ENCODE measurements around the gene ARMC3.
"Not testable (repeated sequence)": the region's sequence is repeated elsewhere in the genome, so short reads cannot be mapped to it uniquely, and the experiment has no call there.

The ARMC3 gene

GRCh38 chr10:22927166-22927565 is 687 bp upstream of the ARMC3 start:
- H3K4me3 ChIP-seq (ENCODE audit: low read length), result no peak overlapping the region
- TF ChIP-seq CTCF (IDR thresholded peaks at IDR 0.05; ENCODE audit: insufficient read depth, low read depth, low read length, missing control alignments), result no peak
- no peak for DNase-seq (ENCODE audit: low read depth)

GRCh38 chr10:22929053-22929452 is 1.2 kb downstream of the ARMC3 start:
- not testable (repeated sequence) for DNase-seq (ENCODE audit: low read depth); H3K4me3 ChIP-seq (ENCODE audit: low read length)

- no peak for TF ChIP-seq CTCF (IDR thresholded peaks at IDR 0.05; ENCODE audit: insufficient read depth, low read depth, low read length, missing control alignments)
- no peak overlapping the region for H3K4me3 ChIP-seq (ENCODE audit: low read length)
- peak; percentile 87 for DNase-seq (ENCODE audit: low read depth)
These were observed 4.1 kb downstream of the ARMC3 start for GRCh38 chr10:22931948-22932347.

- no peak overlapping the region for H3K4me3 ChIP-seq (ENCODE audit: low read length)
- no peak for DNase-seq (ENCODE audit: low read depth)
- TF ChIP-seq CTCF (IDR thresholded peaks at IDR 0.05; ENCODE audit: insufficient read depth, low read depth, low read length, missing control alignments), result no peak
These were observed 4.9 kb downstream of the ARMC3 start for GRCh38 chr10:22932626-22933370.

GRCh38 chr10:22934726-22935125 is 6.9 kb downstream of the ARMC3 start:
- H3K4me3 ChIP-seq (ENCODE audit: low read length), result no peak overlapping the region
- no peak for TF ChIP-seq CTCF (IDR thresholded peaks at IDR 0.05; ENCODE audit: insufficient read depth, low read depth, low read length, missing control alignments)
- DNase-seq (ENCODE audit: low read depth), result no peak

- no peak for DNase-seq (ENCODE audit: low read depth)
These were observed 14.6 kb downstream of the ARMC3 start for GRCh38 chr10:22942437-22942836.

More at GRCh38 chr10:22942437-22942836, 14.6 kb downstream of the ARMC3 start:
- no peak overlapping the region for H3K4me3 ChIP-seq (ENCODE audit: low read length)
- no peak for TF ChIP-seq CTCF (IDR thresholded peaks at IDR 0.05; ENCODE audit: insufficient read depth, low read depth, low read length, missing control alignments)
